ENCODE measurements around the gene NTM.

The NTM gene

GRCh38 chr11:131807876-131808275 lies 437.5 kb downstream of the NTM start:
- H3K4me2 ChIP-seq (ENCODE audit: low read depth, low read length, poor library complexity, severe bottlenecking): no peak overlapping the region
- H3F3A ChIP-seq (ENCODE audit: low read depth): no peaks in the 10 kb centered on the region
- H3K4me1 ChIP-seq (ENCODE audit: insufficient read depth, low read length, poor library complexity, severe bottlenecking): no peaks in the 10 kb centered on the region
- no peaks in the 10 kb centered on the region for H3K27me3 ChIP-seq (ENCODE audit: insufficient read depth, low read length, poor library complexity, severe bottlenecking)
- no peaks in the 10 kb centered on the region for H3K9me2 ChIP-seq (replicated peaks; ENCODE audit: low read depth, low read length)
- H2AFZ ChIP-seq (ENCODE audit: low read length): no peak overlapping the region
- no peaks in the 10 kb centered on the region for H3K79me2 ChIP-seq (ENCODE audit: insufficient read depth, low read length)
- TF ChIP-seq EZH2phosphoT487 (IDR thresholded peaks at IDR 0.05; ENCODE audit: borderline replicate concordance) (no peak), CTCF (conservative IDR thresholded peaks at IDR 0.05; ENCODE audit: low read length) (no peak)
- no peaks in the 10 kb centered on the region for H4K20me1 ChIP-seq (ENCODE audit: insufficient read depth, low read length, poor library complexity, severe bottlenecking)
- H3K4me3 ChIP-seq (ENCODE audit: low read length, poor library complexity, severe bottlenecking): no peak overlapping the region
- no peaks in the 10 kb centered on the region for H3K36me3 ChIP-seq (ENCODE audit: insufficient read depth, low read length)
- H3K9me3 ChIP-seq (ENCODE audit: insufficient read depth, low read depth, low read length): no peaks in the 10 kb centered on the region
- no peak overlapping the region for H3K9ac ChIP-seq (ENCODE audit: low read depth, low read length, poor library complexity, severe bottlenecking)

GRCh38 chr11:131808470-131808869 lies 438.1 kb downstream of the NTM start:
- H4K20me1 ChIP-seq (ENCODE audit: insufficient read depth, low read length, poor library complexity, severe bottlenecking): no peaks in the 10 kb centered on the region
- no peaks in the 10 kb centered on the region for H3K4me1 ChIP-seq (ENCODE audit: insufficient read depth, low read length, poor library complexity, severe bottlenecking)
- no peaks in the 10 kb centered on the region for H3K9me2 ChIP-seq (replicated peaks; ENCODE audit: low read depth, low read length)
- no peak overlapping the region for H3K4me3 ChIP-seq (ENCODE audit: low read length, poor library complexity, severe bottlenecking)
- TF ChIP-seq EZH2phosphoT487 (IDR thresholded peaks at IDR 0.05; ENCODE audit: borderline replicate concordance): no peak
- no peak for TF ChIP-seq CTCF (conservative IDR thresholded peaks at IDR 0.05; ENCODE audit: low read length)
- H3K4me2 ChIP-seq (ENCODE audit: low read depth, low read length, poor library complexity, severe bottlenecking): no peak overlapping the region
- no peaks in the 10 kb centered on the region for H3F3A ChIP-seq (ENCODE audit: low read depth)
- H3K79me2 ChIP-seq (ENCODE audit: insufficient read depth, low read length): no peaks in the 10 kb centered on the region
- no peaks in the 10 kb centered on the region for H3K9me3 ChIP-seq (ENCODE audit: insufficient read depth, low read depth, low read length)
- no peak overlapping the region for H2AFZ ChIP-seq (ENCODE audit: low read length)
- no peaks in the 10 kb centered on the region for H3K36me3 ChIP-seq (ENCODE audit: insufficient read depth, low read length)
- H3K27me3 ChIP-seq (ENCODE audit: insufficient read depth, low read length, poor library complexity, severe bottlenecking): no peaks in the 10 kb centered on the region
- H3K9ac ChIP-seq (ENCODE audit: low read depth, low read length, poor library complexity, severe bottlenecking): no peak overlapping the region

GRCh38 chr11:131809203-131809918 lies 438.9 kb downstream of the NTM start:
- no peak overlapping the region for H2AFZ ChIP-seq (ENCODE audit: low read length)

More at GRCh38 chr11:131809203-131809918, 438.9 kb downstream of the NTM start:
- no peaks in the 10 kb centered on the region for H3K4me1 ChIP-seq (ENCODE audit: insufficient read depth, low read length, poor library complexity, severe bottlenecking)
- no peaks in the 10 kb centered on the region for H3K9me3 ChIP-seq (ENCODE audit: insufficient read depth, low read depth, low read length)
- no peak overlapping the region for H3K4me3 ChIP-seq (ENCODE audit: low read length, poor library complexity, severe bottlenecking)
- no peaks in the 10 kb centered on the region for H4K20me1 ChIP-seq (ENCODE audit: insufficient read depth, low read length, poor library complexity, severe bottlenecking)
- H3K4me2 ChIP-seq (ENCODE audit: low read depth, low read length, poor library complexity, severe bottlenecking): no peak overlapping the region
- H3K27me3 ChIP-seq (ENCODE audit: insufficient read depth, low read length, poor library complexity, severe bottlenecking): no peaks in the 10 kb centered on the region
- TF ChIP-seq CTCF (conservative IDR thresholded peaks at IDR 0.05; ENCODE audit: low read length): no peak
- no peak for TF ChIP-seq EZH2phosphoT487 (IDR thresholded peaks at IDR 0.05; ENCODE audit: borderline replicate concordance)
- H3K79me2 ChIP-seq (ENCODE audit: insufficient read depth, low read length): no peaks in the 10 kb centered on the region
- no peaks in the 10 kb centered on the region for H3F3A ChIP-seq (ENCODE audit: low read depth)
- H3K9me2 ChIP-seq (replicated peaks; ENCODE audit: low read depth, low read length): no peaks in the 10 kb centered on the region
- no peaks in the 10 kb centered on the region for H3K36me3 ChIP-seq (ENCODE audit: insufficient read depth, low read length)
- no peak overlapping the region for H3K9ac ChIP-seq (ENCODE audit: low read depth, low read length, poor library complexity, severe bottlenecking)

Data from Loucy (cell line).